HTR-8/SVneo (cell line): ENCODE measurements around the gene SEMA4D.
"Not testable (repeated sequence)": the region's sequence is repeated elsewhere in the genome, so short reads cannot be mapped to it uniquely, and the experiment has no call there.

Experiments used
- DNase-seq: peaks from one replicate; pipeline ENCODE4 v3.0.0; 2011; ENCODE audit warnings: low spot score, mixed read lengths; ENCODE audit not compliant: insufficient read length
- FAIRE-seq: peaks from 2 replicates; lab custom pipeline; 2011; peaks lifted over from hg19 to GRCh38; lab: Jason Lieb, UNC

Gene SEMA4D

DNA sequence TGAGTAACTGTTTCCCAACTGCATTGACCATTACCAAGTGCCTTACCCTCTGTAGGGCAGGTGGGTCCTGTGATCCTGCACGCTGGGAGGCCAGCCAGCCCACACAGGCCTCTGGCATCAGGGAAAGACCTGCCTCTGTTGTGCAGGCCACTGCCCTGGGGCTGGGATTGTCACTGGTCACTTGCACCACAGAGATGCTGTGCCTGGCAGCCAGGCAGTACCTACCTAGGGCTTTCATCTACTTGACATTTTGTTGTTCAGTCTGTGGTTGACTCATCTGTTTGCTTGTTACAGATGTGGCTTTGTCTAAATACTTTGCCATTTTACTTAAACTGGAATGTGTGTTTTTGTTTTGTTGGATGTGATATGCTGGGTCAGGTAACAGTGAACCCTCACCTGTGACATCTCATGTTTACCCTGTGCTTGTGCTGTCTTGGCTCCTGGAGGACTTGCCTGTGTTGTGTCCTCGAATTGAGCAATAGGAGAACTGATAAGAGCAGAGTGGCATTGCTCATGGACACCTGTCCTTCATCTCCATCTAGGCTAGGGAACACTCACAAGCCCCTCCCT, 146.8 kb downstream of the SEMA4D start:
- no peak for DNase-seq
- FAIRE-seq = no peak

DNA sequence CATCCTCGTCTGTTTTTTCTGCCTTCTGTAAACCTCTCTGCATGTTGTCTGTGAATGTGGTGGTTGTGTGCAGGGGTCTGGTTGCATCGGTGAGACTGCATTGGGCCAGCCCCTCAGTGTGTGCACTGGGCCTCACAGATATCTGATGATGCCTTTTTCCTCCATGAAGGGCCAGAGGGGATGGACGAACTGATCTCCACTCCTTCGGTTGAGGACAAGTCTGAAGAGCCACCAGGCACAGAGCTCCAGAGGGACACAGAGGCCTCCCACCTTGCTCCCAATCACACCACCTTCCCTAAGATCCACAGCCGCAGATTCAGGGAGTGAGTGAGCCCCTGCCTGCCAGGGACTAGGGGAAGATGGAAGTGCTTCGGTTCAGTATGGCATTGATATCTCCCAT, 148.3 kb downstream of the SEMA4D start:
- FAIRE-seq (no peak), DNase-seq (no peak)

DNA sequence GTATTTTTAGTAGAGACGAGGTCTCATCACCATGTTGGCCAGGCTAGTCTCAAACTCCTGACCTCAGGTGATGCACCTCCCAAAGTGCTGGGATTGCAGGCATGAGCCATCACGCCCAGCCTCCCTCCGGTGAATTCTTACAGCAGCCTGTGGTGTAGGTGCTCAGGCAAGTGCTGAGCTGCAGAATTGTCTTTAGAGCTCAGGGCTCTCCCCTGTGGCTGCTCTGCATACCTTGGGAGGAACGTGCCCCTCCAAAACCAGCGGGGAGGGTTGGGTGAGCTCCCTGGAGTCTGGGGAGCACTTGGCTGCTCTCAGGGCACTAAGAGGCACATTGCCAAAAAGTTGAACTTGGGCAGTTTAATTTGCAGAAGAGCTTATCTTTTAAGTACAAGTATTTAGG, 150.3 kb downstream of the SEMA4D start:
- FAIRE-seq (no peak), DNase-seq (no peak)

DNA sequence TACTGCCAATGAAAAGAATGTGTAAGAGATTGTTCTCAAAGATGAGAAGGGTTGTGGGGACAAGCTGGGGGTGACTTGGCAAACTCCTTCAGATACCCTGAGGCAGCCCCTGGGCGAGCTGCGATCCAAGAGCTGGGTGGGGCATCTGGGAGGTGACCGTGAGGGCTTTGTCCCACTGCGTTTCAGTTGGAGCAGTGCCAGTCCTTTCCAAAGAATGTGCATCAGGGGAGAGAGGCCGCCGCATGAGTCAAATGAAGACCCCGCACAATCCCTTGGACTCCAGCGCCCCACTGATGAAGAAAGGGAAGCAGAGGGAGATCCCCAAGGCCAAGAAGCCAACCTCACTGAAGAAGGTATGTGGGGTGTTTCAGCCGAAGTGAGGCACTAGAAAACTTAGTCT, 151.2 kb downstream of the SEMA4D start:
- DNase-seq = no peak
- no peak for FAIRE-seq

DNA sequence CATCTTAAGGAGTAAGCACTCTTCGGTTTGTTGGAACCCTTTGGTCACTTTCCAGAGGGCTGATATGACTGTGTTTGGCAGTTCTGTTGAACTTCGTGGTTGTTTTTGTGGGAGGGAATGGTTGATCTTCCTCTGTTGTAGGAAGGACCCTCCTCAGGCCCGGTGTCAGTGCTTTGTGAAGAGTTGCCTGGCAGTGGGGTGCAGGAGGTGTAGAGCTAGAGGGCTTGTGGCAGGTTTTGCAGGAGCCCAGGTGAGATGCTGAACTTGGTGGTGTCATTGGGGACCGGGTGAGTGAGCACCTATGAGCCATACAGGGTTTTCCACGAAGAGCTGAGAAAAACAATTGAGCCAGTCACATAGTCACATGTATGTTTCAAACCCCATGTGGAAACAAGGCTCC, 152.4 kb downstream of the SEMA4D start:
- FAIRE-seq (no peak), DNase-seq (no peak)

DNA sequence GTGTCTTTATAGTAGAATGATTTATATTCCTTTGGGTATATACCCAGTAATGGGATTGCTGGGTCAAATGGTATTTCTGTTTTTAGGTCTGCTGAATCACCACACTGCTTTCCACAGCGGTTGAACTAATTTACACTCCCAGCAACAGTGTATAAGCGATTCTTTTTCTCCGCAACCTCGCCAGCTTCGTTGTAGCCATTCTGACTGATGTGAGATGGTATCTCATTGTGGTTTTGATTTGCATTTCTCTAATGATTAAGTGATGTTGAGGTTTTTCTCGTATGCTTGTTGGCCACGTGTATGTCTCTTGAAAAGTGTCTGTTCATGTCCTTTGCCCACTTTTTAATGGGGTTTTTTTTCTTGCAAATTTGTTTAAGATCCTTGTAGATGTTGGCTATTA, 154.1 kb downstream of the SEMA4D start:
- not testable (repeated sequence) for DNase-seq, FAIRE-seq

DNA sequence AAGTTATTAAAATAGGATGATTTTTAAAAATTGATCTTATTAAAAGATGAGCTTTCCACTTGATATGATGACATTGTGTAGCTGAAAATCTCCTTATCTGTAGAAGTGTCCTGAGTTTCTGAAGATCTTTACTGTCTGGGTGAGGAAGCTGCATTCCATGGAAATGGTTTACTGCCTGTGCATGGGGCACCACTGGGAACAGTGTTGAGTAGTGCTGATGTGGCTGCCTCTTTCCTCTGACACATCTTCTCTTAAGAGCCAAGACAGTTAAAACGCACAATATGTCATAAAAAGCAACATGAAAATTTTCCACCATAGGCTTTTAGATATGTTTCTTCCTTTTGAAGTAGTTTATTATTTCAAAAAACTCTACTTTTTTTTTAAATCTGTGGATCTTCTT, 155.0 kb downstream of the SEMA4D start:
- FAIRE-seq = no peak

DNA sequence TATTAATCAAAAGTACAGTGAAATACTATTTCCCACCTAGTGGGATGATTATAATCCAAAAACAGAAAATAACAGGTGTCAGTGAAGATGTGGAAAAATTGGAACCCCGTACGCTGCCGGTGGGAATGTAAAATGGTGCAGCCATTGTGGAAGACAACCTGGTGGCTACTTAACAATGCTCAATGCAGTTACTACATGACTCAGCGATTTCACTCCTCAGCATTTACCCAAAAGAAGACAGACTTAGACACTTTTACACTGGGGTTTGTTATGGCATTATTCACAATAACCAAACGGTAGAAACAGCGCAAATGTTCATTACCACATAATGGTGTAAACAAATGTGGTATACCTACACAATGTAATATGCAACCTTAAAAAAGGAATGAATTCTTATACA, 155.7 kb downstream of the SEMA4D start:
- no peak for FAIRE-seq

More for the DNA sequence above, 155.0 kb downstream of the SEMA4D start:
- no peak for DNase-seq

DNA sequence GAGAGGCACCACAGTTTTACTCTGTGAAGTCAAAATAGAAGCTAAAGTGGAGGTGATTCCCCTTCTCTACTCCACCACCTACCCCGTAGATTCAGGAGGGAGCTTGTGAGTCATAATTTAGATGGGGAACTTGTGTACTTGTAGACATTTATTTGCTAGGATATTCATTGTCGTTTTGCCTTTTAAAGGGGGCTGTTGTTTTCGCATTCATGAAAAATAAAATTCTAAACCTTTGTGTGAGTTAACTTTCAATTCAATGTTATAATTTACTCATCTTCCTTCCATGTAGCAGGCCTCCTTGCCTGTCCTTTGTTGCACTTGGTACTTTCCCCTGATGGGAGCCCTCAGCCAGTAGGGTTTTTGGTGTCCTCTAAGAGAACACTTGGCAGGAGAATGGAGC, 157.6 kb downstream of the SEMA4D start:
- no peak for FAIRE-seq

More for the DNA sequence above, 155.7 kb downstream of the SEMA4D start:
- no peak for DNase-seq

DNA sequence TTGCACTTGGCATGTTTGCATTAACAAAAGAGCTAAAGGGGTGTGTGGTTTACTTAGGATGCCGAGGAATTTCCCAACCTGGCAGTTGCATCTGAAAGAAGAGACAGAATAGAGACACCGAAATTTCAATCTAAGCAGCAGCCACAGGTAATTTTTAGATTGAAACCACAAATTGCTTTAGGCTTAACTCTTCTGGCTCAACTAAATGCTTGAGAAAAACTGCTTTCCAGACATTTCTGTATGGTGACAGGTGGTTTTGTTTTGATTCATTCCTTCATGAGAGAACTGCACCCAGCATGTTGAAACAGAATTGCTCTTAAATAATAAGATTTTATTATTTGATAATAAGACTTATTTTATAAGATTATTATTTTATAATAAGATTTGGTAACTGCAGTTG, 158.1 kb downstream of the SEMA4D start:
- FAIRE-seq = no peak
- no peak for DNase-seq

More for the DNA sequence above, 157.6 kb downstream of the SEMA4D start:
- no peak for DNase-seq

DNA sequence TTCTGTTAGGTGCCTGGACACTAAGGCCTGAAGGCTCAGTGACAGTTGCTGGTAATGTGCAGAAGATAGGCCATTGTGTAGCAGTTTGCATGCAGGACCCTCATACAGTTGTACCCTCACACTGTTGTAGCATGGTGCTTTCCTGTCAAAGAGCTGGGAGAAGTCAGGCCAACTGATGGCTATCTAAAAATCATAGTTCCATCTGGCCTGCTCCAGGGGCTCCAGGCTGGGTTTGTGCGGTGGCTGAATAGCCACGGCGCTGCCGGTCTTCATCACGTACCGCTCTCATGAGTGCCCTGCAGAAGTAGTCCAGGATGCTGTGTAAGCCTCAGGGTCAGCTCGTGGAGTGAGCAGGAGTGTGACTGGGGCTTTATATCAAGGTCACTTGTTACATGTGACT, 167.4 kb downstream of the SEMA4D start:
- DNase-seq (no peak), FAIRE-seq (no peak)

DNA sequence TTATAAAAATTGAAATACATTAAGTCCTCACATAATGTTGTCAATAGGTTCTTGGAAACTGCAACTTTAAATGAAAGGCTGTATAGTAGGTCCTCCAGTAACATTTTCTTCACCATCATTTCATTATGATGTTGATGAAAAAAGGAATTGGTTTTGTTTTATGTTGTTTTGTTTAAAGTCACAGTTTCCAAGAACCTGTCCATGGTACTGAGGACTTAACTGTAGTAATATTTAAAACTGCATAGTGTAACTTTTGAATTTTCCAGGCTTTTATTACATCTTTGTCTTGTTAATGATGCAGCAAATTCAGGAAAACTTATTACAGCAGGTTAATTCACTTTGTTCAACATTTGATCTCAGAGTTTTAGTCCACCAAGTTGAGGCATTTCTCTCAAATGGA, 168.0 kb downstream of the SEMA4D start:
- DNase-seq (no peak), FAIRE-seq (no peak)

DNA sequence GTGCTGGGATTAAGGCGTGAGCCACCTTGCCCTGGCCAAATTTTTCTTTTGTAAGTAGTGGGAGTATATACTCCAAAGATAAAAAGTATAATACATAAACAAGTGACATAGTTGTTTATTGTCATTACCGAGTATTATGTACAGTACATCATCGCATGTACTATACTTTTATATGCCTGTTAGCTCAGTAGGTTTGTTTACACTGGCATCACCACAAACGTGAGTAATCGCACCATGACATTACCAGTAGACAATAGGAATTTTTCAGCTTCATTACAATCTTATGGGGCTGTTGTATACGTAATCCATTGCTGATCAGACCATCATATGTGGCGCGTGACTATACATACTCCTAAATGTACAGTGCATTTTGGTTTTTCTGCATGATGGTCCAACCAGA, 169.8 kb downstream of the SEMA4D start:
- FAIRE-seq = no peak
- no peak for DNase-seq

DNA sequence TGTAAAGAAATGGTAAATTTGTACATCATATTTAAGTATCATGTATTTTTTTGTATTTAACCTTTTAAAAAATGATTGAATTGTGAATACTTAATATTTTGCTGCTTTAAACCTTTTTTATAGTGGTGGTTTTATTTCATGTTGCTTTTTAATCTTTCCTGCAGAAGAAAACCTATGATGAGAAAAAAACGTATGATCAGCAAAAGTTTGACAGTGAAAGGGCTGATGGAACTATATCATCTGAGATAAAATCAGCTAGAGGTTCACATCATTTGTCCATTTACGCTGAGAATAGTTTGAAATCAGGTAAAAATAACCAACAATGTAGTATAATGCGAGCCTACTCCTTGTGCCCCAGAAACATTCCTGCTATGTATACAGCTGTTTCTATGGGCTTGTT, 172.2 kb downstream of the SEMA4D start:
- FAIRE-seq (no peak), DNase-seq (no peak)

DNA sequence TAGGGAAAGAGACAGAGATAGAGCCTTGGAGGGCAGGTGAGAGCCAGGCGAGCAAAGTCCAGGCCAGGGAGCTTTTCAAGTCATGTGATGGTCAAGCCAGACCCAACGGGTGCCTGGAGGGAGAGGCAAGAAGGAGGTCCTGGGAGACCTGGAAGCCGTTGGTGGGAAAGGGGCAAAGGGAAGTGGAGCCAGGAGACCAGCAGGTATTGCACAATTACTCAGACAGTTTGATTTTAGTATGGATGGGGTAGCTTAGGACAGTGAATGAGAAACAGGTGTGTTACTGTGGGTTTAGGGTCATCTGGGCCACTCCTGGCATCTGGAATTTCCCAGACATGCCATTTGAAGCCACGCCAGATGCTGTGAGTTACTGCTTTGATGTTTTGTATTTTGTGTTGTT, 174.5 kb downstream of the SEMA4D start:
- FAIRE-seq = no peak
- no peak for DNase-seq

DNA sequence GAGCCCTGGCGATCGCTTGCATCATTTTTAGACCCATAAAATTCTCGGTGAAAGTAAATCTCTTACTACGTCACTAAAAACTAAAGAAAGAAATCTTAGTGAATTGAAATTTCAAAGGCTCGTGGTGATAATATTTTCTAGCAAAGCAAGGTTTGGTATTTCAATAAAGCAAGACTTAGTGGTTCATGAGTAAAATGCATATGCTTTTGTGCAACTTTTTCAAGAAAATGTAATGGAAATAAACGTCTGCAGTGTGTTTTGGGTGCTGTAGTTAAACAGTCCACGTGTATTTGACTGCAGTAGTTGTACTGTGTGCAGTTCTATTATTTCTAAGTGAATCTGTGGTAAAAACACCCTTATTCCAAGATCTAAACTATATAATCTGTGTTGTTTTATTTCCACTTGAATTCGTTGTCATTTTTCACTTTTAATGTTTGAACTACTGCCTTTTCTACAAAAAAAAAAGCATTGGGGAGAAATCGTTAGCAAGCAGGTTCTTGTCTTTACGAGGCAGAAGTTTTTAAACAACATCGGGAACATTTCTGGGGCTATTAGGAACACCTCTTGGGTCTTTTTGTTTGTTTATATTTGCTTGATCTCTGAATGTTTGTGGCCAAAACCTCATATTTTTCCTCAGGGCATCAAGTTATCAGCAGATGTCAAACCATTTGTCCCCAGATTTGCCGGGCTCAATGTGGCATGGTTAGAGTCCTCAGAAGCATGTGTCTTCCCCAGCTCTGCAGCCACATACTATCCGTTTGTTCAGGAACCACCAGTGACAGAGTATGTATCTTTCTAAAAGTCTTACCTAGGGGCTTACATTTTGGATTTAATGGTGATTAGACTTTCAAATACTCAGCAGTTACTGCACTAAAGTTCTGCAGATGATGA, 178.7 kb downstream of the SEMA4D start:
- no peak for FAIRE-seq

DNA sequence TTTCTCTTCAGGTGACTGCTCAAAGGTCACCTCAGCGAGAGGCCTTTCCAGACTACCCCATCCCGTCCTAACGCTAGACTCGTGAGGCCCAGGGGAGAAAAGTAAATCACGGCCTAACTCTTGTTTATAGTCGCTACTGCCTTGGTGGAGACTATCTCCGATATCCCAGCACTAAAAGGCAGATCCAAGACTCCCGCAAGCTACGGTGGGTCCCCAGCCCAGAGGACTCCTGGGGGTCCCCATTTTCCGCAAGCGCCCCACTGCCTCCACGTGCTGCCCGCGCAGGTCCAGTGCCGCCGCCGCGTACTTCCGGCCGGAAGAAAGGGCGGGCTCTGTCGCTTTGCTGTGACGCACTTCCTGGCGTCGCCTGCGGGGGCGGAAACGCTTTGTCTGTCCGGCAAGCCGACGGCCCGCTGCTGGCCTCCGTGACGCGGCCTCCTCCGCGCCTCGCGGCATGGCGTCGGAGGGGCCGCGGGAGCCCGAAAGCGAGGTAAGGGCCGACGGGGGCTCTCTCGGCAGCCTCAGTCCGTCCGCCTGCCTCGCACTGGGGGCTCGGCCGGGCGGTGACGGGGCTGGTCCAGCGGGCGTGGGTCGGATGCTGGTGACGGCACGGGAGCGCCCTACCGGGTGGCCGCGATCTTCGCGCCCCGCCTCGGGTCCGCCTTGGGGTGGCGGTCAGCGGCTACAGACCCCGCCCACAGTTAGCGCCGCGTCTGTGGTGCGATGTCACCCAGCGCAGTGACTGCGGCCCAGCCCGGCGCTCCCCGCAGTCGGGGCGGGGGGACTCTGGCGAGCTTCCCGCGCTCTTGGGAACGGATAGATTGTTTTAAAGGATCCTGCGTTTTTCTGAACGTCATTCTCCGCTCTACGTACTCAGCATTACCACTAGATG, 179.5 kb downstream of the SEMA4D start, which contains the start of gene SECISBP2:
Gene SECISBP2 (plus strand): TSS at position 378 of the 892 bp plus-strand sequence. CDS start 77 bp downstream, at position 455.
- no peak for FAIRE-seq

More for the DNA sequence above, 178.7 kb downstream of the SEMA4D start:
- DNase-seq = no peak

DNA sequence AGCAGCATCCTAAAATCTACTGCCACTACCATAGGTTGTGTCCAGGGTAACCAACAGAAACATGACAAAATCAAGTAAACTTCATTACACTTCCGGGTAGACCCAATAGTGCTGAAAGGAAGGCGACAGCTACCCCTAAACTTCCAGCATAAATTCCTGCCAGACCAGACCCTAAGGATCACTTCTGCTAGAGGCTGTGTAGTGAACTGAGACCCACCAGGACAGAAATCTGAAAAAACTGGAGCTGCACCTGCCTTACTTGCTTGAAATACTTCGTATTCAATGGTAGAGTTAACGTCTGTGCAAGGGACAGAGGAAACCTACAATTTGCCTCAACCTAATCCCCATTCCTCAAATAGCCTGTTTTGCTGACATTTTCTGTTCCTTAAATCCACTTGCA, 180.6 kb downstream of the SEMA4D start:
- no peak for FAIRE-seq
- no peak for DNase-seq

More for the DNA sequence above, 179.5 kb downstream of the SEMA4D start, which contains the start of gene SECISBP2:
- DNase-seq = peak; percentile 63

DNA sequence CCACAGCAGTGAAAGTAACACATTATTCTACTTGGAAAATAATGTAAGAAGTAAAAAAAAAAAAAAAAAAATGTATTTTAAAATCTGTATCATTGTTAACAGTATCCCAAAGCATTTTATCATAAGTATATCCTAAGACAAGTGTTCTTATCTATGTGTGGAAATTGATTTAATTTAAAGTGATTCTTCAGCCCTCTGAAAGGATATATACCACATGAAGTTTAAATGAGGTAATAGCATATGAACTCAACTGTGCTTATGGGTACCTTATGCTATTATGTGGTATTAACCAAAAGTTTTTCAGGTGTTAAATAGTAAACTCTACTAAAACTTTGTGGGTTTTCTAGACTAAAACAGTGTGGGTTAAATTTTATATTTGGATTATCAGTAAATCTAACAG, 182.4 kb downstream of the SEMA4D start:
- FAIRE-seq (no peak), DNase-seq (no peak)

DNA sequence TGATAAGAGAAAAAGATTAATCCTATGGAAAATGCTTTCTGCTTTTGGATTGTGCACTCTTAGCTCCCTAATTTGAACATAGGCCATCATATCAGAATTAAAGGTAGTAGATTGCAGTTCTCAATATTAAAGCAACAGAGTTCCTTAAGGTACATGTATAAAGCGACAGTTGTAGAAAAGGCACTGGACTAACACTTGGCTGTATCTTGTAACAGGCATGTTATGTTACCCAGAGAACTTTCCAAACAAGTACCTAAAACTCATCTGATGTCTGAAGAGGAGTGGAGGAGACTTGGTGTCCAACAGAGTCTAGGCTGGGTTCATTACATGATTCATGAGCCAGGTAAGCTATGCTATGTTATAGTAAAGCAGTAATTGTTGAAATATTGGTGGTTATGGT, 183.0 kb downstream of the SEMA4D start:
- FAIRE-seq (no peak), DNase-seq (no peak)
